Stimulated activated naive B cell treated with anti-CD40 and anti-IgM and Interleukin-4, amounts not matched to agents 10 μg/mL and 1 μg/mL and 100 μg/mL, for 72 hours (primary cell): ENCODE results near the gene MOG.
"Not testable (repeated sequence)": the region's sequence is repeated elsewhere in the genome, so short reads cannot be mapped to it uniquely, and the experiment has no call there.

Experiments used
- ATAC-seq, 2 donors: fragments of 150-1000 bp; cut with Tn5 transposase; replicated peaks; 2 replicates each; pipeline ENCODE4 v1.10.0; 2021; ENCODE audit warnings: moderate library complexity in 1 of 2
- DNase-seq: peaks from one replicate; pipeline ENCODE4 v3.0.0; 2021
- H3K27ac Mint-ChIP-seq: one replicate; pipeline ENCODE4 v1.8.0; 2022; ENCODE audit warnings: mild to moderate bottlenecking, mixed read lengths
- H3K27me3 Mint-ChIP-seq, 2 donors: one replicate each; pipeline ENCODE4 v1.8.0; 2022; ENCODE audit warnings: mixed read lengths in 2 of 2
- H3K36me3 Mint-ChIP-seq, 2 donors: one replicate each; pipeline ENCODE4 v1.8.0; 2022; ENCODE audit warnings: mixed read lengths in 2 of 2, mild to moderate bottlenecking in 1 of 2
- H3K4me1 Mint-ChIP-seq, 2 donors: one replicate each; pipeline ENCODE4 v1.8.0; 2022; ENCODE audit warnings: mixed read lengths in 2 of 2, mild to moderate bottlenecking in 1 of 2
- H3K4me3 Mint-ChIP-seq, 2 donors: one replicate each; pipeline ENCODE4 v1.8.0; 2022; ENCODE audit warnings: mild to moderate bottlenecking in 2 of 2, mixed read lengths in 2 of 2, moderate library complexity in 1 of 2
- H3K9me3 Mint-ChIP-seq, 2 donors: one replicate each; pipeline ENCODE4 v1.8.0; 2022; ENCODE audit warnings: mixed read lengths in 2 of 2, mild to moderate bottlenecking in 1 of 2

The MOG gene

DNA sequence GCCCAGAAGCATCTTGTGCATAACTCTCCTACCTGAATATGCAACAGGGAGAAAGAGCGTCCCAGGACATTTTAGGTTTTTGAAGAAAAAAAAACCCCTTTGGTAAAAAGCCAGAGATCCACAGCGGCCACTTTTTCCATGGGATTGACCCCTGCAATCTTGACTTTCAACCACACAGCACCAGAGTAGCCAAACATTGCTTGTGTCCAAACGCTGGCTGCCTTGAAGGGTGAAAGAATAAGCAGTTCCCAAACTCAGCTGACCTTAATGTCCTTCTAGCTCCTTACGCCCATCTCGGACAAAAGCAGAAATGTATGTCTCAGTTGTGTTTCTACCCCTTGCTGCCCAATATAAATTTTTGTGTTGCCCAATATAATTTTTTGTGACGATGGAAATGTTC is 1.2 kb upstream of the MOG start:
- ATAC-seq (no peak), DNase-seq (no peak)
- Mint-ChIP-seq H3K36me3 (no peaks in the 10 kb centered on the region), H3K9me3 (no peaks in the 10 kb centered on the region), H3K27ac (no peak overlapping the region), H3K4me1 (peaks cover 4 to 9% of the 10 kb centered on the region in 2 donors), H3K27me3 (peaks cover 27 to 42% of the 10 kb centered on the region in 2 donors), H3K4me3 (no peak overlapping the region)

DNA sequence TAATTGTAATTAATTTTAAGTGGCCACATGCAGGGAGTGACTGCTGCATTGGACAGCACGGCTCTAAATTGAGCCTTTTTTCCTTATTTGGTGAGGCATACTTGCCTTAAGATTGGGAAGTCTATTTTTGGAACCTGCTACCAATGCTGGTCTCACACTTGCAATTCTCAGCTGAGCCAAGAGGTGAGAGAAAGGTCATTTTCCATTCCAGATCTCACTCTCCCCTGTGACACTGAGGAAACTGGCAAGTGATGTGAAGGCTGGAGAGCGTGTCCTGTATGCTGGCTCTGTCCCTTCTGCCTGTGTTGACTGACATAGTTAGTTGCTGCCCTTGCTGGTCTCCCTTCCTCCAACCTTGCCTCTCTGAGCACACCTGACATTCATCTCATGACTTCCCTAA is 735 bp upstream of the MOG start:
- Mint-ChIP-seq H3K4me3 (no peak overlapping the region), H3K27me3 (peaks cover 28 to 46% of the 10 kb centered on the region in 2 donors)
- no peak for ATAC-seq

DNA sequence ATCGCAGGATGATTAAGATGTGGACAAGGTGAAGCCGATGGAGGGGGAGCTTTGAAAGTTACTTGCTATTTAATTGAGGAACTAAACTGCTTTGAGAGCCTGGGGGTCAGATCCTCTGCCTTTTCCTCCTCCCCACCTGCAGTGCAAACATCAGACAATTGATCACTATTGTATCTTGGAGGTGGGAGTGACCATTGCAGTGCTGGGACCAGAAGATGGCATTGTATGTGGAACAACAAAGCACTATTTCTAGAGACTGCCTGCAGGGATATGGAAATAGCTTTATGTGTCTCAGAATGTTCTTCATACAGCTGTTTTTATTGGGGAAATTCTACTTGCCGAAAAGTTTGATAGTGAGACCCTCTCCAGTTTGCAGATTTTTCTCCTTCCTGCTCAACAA is 4.2 kb downstream of the MOG start:
- no peaks in the 10 kb centered on the region for H3K9me3 Mint-ChIP-seq
- H3K4me1 Mint-ChIP-seq, result no peaks in the 10 kb centered on the region
- H3K27me3 Mint-ChIP-seq, result peaks cover 42 to 58% of the 10 kb centered on the region in 2 donors
- no peak for ATAC-seq
- no peak overlapping the region for H3K27ac Mint-ChIP-seq
- no peak for DNase-seq
- no peaks in the 10 kb centered on the region for H3K36me3 Mint-ChIP-seq
- no peak overlapping the region for H3K4me3 Mint-ChIP-seq

More for the DNA sequence above, 735 bp upstream of the MOG start:
- H3K9me3 Mint-ChIP-seq, result no peaks in the 10 kb centered on the region
- peaks cover 4 to 8% of the 10 kb centered on the region in 2 donors for H3K4me1 Mint-ChIP-seq
- H3K27ac Mint-ChIP-seq, result no peak overlapping the region
- H3K36me3 Mint-ChIP-seq, result no peaks in the 10 kb centered on the region
- DNase-seq, result no peak

DNA sequence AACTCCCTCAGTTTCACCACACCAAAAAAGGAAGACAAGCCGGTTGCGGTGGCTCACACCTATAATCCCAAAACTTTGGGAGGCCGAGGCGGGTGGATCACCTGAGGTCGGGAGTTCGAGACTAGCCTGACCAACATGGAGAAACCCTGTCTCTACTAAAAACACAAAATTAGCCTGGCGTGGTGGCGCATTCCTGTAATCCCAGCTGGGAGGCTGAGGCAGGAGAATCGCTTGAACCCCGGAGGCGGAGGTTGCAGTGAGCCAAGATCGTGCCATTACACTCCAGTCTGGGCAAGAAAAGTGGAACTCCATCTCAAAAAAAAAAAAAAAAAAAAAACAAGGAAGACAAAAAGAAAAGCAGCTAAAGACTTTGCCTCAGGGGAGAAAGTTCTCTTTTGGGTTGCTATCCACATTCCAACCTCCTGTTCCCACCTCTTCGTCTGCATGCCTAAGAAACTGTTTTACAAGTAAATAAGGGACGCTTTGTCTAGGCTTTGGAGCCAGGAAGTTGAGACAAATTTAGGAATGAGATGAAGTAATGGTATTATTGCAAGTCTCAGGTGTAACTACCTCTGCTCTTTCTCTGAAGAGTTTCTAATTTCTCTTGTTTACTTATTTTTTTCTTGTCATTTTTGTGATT is 4.7 kb downstream of the MOG start:
- not testable (repeated sequence) for ATAC-seq, H3K27ac Mint-ChIP-seq
- H3K27me3 Mint-ChIP-seq, result peaks cover 38 to 52% of the 10 kb centered on the region in 2 donors

DNA sequence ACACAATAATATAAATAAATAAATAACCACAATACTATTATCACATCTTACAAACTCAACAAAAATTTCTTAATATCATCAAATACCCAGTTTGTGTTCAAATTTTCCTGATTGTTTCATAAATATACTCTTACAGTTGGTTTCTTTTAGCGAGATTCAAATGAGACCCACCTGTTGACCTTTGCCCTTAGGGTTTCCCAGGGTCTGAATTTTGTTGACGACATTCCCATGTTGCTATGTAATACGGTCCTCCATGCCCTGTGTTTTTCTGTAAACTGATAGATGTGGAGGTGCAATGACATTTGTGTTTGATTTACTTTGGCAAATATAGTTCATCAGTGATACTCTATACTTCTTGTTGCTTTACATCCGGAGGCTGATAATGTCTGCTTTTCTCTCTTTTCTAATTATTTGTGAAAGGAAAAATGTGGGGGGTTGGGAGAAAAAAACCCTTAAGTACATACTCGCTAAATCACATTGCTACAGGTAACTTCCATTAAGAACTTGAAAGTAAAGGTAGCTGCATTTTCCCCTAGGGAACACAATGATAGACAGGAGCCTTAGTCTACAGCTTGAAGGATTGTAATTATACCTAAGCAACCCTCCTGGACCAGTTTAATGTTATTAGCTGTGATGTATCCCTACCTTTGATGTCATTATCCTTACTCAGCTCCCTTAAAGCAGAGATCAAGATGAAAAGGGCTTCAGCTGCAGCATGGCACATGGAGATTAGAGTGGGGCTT is 6.6 kb downstream of the MOG start:
- no peaks in the 10 kb centered on the region for H3K9me3 Mint-ChIP-seq
- H3K27ac Mint-ChIP-seq, result no peak overlapping the region
- H3K4me1 Mint-ChIP-seq, result peaks cover 0 to 2% of the 10 kb centered on the region in 2 donors
- ATAC-seq, result no peak
- H3K36me3 Mint-ChIP-seq, result no peaks in the 10 kb centered on the region
- peaks cover 26 to 45% of the 10 kb centered on the region in 2 donors for H3K27me3 Mint-ChIP-seq
- DNase-seq, result no peak
- H3K4me3 Mint-ChIP-seq, result no peak overlapping the region

More for the DNA sequence above, 4.7 kb downstream of the MOG start:
- not testable (repeated sequence) for H3K4me3 Mint-ChIP-seq, DNase-seq, H3K9me3 Mint-ChIP-seq, H3K36me3 Mint-ChIP-seq, H3K4me1 Mint-ChIP-seq

DNA sequence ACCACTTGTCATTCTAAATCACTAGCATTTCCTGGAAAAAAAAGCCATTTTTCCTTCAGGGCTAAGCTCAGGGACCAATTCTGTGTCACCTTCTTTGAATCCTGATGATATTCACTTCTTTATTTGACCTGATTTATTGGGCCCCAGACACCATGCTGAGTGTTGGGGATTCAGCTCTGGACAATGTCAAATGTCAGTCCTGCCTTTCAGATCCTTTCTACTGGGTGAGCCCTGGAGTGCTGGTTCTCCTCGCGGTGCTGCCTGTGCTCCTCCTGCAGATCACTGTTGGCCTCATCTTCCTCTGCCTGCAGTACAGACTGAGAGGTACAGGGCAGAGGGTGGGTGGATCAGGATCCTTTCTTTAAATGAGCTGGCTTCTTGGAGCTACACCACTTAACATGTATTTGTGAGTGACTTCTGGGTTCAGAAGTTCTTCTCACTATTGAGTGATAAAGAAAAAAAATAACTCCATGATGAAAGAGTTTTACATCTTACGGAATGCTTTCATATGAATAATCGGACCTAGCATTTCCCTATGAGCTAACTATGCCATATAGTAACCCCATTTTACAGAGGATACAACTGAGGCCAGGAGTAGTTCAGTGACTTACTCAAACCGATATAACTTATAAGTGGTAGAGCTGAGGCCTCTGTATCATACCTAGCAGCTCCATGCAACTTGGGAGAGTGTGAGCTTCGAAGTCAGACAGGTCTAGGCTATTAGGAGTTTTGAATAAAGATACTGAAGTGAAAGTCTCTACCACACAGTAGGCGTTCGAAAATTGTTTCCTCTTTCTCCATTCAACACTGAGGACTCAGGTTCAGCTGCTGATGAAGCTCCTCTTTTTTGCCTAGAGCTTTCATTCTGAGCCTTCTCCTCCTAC is 9.3 kb downstream of the MOG start:
- H3K36me3 Mint-ChIP-seq, result no peaks in the 10 kb centered on the region
- H3K27me3 Mint-ChIP-seq, result peaks cover 30 to 51% of the 10 kb centered on the region in 2 donors
- no peak overlapping the region for H3K4me3 Mint-ChIP-seq
- H3K4me1 Mint-ChIP-seq, result peaks cover 0 to 2% of the 10 kb centered on the region in 2 donors
- DNase-seq, result no peak
- no peaks in the 10 kb centered on the region for H3K9me3 Mint-ChIP-seq
- no peak overlapping the region for H3K27ac Mint-ChIP-seq
- no peak for ATAC-seq

DNA sequence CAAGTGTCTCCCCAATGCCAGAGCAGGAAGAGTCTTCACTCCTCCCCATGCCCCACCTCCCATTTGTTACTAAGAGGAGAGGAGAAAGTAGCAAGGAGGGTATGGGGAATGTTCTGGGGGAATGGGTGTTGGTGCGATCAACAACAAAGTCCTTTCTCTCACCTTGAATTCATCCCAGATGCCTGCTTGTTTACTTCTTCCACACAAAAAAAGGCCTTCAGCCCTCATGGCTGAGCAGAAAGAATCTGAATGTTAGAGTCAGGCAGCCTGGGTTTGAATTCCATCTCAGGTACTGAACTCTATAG is 9.9 kb downstream of the MOG start:
- Mint-ChIP-seq H3K9me3 (no peaks in the 10 kb centered on the region), H3K27ac (no peak overlapping the region), H3K27me3 (peaks cover 33 to 48% of the 10 kb centered on the region in 2 donors), H3K4me1 (peaks cover 0 to 2% of the 10 kb centered on the region in 2 donors), H3K36me3 (no peaks in the 10 kb centered on the region), H3K4me3 (no peak overlapping the region)
- ATAC-seq (no peak), DNase-seq (no peak)

DNA sequence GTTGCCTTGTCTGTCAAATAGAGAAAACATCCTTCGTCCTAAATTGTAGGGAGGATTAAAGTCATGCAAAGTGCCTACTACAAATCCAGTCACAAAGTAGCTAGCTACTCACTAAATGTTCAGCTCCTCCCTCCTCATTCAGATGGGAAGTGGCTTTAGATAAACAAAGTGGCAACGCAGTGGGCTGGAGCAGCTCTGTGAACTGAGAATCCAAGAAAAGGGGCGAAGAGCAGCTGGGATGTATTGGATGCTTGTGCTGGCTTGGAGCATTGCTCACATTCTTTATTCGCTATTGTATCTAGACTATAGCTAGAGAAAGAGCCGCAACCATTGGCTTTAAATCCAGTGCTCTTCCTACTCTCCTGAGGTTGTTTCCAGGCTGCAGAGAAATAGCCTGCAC is 10.3 kb downstream of the MOG start:
- Mint-ChIP-seq H3K27me3 (peaks cover 30 to 47% of the 10 kb centered on the region in 2 donors), H3K4me1 (peaks cover 0 to 2% of the 10 kb centered on the region in 2 donors), H3K36me3 (peaks cover 0 to under 1% of the 10 kb centered on the region in 2 donors), H3K4me3 (no peak overlapping the region), H3K9me3 (no peaks in the 10 kb centered on the region), H3K27ac (no peak overlapping the region)
- DNase-seq (no peak), ATAC-seq (no peak)

DNA sequence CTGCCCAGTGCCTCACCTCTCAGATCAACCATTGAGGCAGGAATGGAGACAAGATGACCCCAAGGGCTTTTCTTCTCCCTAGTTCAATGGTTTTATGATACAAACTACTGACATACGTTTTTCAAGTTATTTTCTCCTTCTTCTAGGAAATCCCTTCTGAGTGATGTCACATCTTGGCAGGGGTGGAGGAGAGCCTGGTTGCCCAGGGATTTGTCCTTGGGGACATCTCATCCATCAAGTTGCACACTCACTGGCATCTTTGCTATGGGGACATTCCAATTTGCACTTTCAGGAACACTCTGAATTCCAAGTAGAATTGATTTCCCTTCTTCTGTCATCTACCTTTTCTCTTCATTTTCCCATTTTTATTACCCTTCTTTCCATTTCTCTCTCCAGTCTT is 14.1 kb downstream of the MOG start:
- DNase-seq (no peak), ATAC-seq (no peak)
- H3K9me3 Mint-ChIP-seq, result no peaks in the 10 kb centered on the region
- H3K27me3 Mint-ChIP-seq, result peaks cover 18 to 44% of the 10 kb centered on the region in 2 donors
- H3K4me3 Mint-ChIP-seq, result no peak overlapping the region
- H3K36me3 Mint-ChIP-seq, result peaks cover 0 to 5% of the 10 kb centered on the region in 2 donors
- peaks cover 0 to 2% of the 10 kb centered on the region in 2 donors for H3K4me1 Mint-ChIP-seq
- no peak overlapping the region for H3K27ac Mint-ChIP-seq

DNA sequence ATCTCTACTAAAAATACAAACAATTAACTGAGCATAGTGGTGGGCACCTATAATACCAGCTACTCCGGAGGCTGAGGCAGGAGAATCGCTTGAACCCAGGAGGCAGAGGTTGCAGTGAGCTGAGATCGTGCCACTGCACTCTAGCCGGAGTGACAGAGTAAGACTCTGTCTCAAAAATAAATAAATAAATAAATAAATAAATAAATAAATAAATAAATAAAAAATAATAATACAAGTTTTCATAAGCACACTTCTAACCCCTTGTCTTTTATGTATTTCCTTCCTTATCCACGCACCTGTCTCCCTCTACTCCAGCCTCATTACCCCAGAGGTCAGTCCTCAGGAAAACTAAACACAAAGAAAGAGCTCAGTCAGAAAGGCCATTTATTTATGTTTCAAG is 15.2 kb downstream of the MOG start:
- not testable (repeated sequence) for H3K4me3 Mint-ChIP-seq, DNase-seq, ATAC-seq, H3K27ac Mint-ChIP-seq, H3K4me1 Mint-ChIP-seq, H3K9me3 Mint-ChIP-seq
- Mint-ChIP-seq H3K27me3 (peaks cover 18 to 45% of the 10 kb centered on the region in 2 donors), H3K36me3 (peaks cover 0 to 11% of the 10 kb centered on the region in 2 donors)

DNA sequence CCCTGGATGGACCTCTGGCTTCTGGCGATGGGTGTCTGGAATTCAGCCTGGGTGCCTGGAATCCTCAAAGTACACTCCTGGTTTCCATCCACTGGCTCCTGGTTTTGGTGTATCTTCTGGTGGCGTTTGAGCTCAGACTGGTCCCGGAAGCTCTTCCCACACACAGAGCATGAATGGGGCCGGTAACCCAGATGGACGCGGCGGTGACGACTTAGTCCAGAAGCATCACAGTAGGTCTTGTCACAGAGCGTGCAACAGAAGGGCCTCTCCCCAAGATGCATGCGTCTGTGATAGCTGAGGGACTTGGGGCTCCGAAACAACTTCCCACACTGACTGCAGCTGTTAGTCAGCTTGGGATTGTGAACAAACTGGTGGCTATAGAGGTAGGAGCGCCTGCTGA is 16.3 kb downstream of the MOG start:
- peaks cover 0 to 12% of the 10 kb centered on the region in 2 donors for H3K36me3 Mint-ChIP-seq
- no peaks in the 10 kb centered on the region for H3K9me3 Mint-ChIP-seq
- H3K4me1 Mint-ChIP-seq, result peaks cover 0 to 7% of the 10 kb centered on the region in 2 donors
- ATAC-seq (no peak), DNase-seq (no peak)
- H3K27ac Mint-ChIP-seq, result no peak overlapping the region
- peaks cover 18 to 43% of the 10 kb centered on the region in 2 donors for H3K27me3 Mint-ChIP-seq
- no peak overlapping the region for H3K4me3 Mint-ChIP-seq

DNA sequence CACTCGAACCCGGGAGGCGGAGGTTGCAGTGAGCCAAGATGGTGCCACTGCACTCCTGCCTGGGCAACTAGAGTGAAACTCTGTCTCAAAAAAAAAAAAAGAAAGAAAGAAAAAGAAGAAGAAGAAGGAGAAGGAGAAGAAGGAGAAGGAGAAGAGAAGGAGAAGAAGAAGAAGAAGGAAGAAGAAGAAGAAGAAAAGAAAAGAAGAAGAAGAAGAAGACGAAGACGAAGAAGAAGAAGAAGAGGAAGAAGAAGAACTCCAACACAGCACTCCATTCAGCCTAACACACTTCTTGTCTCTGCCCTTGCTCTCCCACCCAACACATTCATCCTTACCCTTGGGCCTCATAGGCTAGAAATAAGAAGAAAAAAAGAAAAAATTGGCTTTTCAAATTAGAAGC is 17.1 kb downstream of the MOG start:
- Mint-ChIP-seq H3K9me3 (no peaks in the 10 kb centered on the region), H3K27ac (no peak overlapping the region), H3K36me3 (peaks cover 0 to 12% of the 10 kb centered on the region in 2 donors), H3K4me1 (peaks cover 0 to 7% of the 10 kb centered on the region in 2 donors), H3K4me3 (no peak overlapping the region), H3K27me3 (peaks cover 18 to 39% of the 10 kb centered on the region in 2 donors)
- DNase-seq (no peak), ATAC-seq (no peak)

DNA sequence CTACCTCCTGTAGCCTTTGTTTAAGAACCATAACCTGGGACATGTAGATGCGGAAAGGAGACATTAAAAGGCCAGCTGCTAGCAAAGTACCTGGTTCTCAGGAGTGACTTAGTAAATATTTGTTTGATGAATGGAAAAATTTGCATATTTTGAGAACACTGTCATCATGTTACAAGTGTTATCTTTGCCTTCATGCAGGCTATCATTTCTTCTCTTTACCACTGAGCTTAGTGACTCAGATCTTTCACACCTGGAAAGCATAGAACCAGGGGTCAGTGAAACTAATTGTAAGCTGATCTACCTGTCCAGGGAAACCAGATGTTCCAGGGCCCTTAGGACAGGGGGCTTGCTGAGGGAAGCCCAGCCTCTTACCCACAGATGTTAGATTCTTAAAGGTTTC is 18.7 kb downstream of the MOG start:
- no peak for ATAC-seq
- no peak overlapping the region for H3K4me3 Mint-ChIP-seq
- H3K9me3 Mint-ChIP-seq, result no peaks in the 10 kb centered on the region
- H3K27ac Mint-ChIP-seq, result no peak overlapping the region
- peaks cover 19 to 40% of the 10 kb centered on the region in 2 donors for H3K27me3 Mint-ChIP-seq
- H3K4me1 Mint-ChIP-seq, result peaks cover 0 to 9% of the 10 kb centered on the region in 2 donors
- no peak for DNase-seq
- peaks cover 0 to 15% of the 10 kb centered on the region in 2 donors for H3K36me3 Mint-ChIP-seq

DNA sequence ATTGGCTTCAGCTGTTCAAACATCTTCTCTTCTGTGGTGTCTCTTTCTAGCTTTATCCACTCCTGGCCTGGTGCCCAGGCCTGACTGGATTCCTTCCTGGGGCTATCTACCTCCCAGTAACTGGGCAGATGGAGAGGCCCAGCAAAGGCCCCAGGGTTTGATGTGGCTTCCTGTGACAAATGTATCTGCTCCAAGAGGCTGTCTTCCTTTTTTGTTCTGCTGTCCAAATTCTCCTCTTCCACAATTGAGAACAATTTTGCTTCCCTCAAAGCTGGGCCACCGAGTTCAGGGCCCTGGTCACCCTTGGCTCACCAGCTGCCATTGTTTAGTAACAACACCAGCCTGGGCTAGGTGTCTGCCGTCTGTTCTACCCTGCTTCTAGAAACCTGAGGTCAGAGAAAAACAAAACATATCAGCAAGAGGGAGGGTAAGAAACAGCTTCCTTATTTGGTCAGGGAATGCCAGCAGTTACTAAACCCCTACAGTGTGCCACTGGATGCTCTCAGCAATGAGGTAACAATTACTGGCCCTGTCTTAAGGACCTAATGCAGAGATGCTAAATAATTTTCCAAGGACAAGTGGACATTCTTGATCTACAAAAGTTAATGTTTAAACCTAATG is 20.2 kb downstream of the MOG start:
- Mint-ChIP-seq H3K4me3 (no peak overlapping the region), H3K27ac (no peak overlapping the region), H3K9me3 (no peaks in the 10 kb centered on the region), H3K4me1 (peaks cover 0 to 9% of the 10 kb centered on the region in 2 donors), H3K36me3 (peaks cover 0 to 15% of the 10 kb centered on the region in 2 donors), H3K27me3 (peaks cover 8 to 37% of the 10 kb centered on the region in 2 donors)
- peak; percentile 31 to 38 for ATAC-seq
- DNase-seq, result no peak
